Keratinocyte (primary cell): ENCODE measurements around the gene CNGA4. TPM values are rescaled to one million over a fixed set of nuclear protein-coding genes. Genes with fewer than 3 reads are reported as not detected.

Experiments
- DNase-seq: peaks from one replicate; pipeline ENCODE4 v3.0.0-alpha.2; 2011; ENCODE audit warnings: low read depth, missing footprints, low spot score
- FAIRE-seq: peaks from 2 replicates; lab custom pipeline; 2011; peaks lifted over from hg19 to GRCh38; lab: Jason Lieb, UNC
- H2AFZ ChIP-seq: 2 replicates; pipeline ENCODE4 v1.6.0; 2012; ENCODE audit warnings: low read length, control low read depth, inconsistent platforms; ENCODE audit not compliant: control insufficient read depth
- H3K27ac ChIP-seq: 2 replicates; pipeline ENCODE4 v1.5.1; 2011; ENCODE audit warnings: low read length; ENCODE audit not compliant: control insufficient read depth, insufficient read depth
- H3K27me3 ChIP-seq: 3 replicates; pipeline ENCODE4 v1.6.0; 2011; ENCODE audit warnings: low read length; ENCODE audit not compliant: control insufficient read depth, insufficient read depth; ENCODE audit errors: extremely low read depth
- H3K36me3 ChIP-seq, 2 experiments: 2 replicates in 1 of 2; 3 replicates in 1 of 2; pipeline ENCODE4 v1.5.1; 2011; ENCODE audit warnings: low read length in 2 of 2, mild to moderate bottlenecking in 1 of 2; ENCODE audit not compliant: control insufficient read depth in 2 of 2, insufficient read depth in 2 of 2; ENCODE audit errors: extremely low read depth in 1 of 2
- H3K4me1 ChIP-seq: 3 replicates; pipeline ENCODE4 v1.5.1; 2011; ENCODE audit warnings: low read length; ENCODE audit not compliant: control insufficient read depth, insufficient read depth; ENCODE audit errors: extremely low read depth
- H3K4me2 ChIP-seq: 3 replicates; pipeline ENCODE4 v1.6.0; 2011; ENCODE audit warnings: low read depth, low read length; ENCODE audit not compliant: control insufficient read depth, insufficient read depth; ENCODE audit errors: extremely low read depth
- H3K4me3 ChIP-seq, 3 experiments: fragments of 200-600 bp in 1 of 3; sonication (generic) in 1 of 3; 2 replicates in 2 of 3; 3 replicates in 1 of 3; pipeline ENCODE4 v1.5.1; 2011 to 2016; ENCODE audit warnings: low read length in 3 of 3, mild to moderate bottlenecking in 3 of 3, control low read depth in 2 of 3, inconsistent platforms in 1 of 3, low read depth in 1 of 3, mixed read lengths in 1 of 3, mixed run types in 1 of 3, moderate library complexity in 1 of 3; ENCODE audit not compliant: control insufficient read depth in 2 of 3, insufficient read depth in 2 of 3; ENCODE audit errors: extremely low read depth in 1 of 3
- H3K79me2 ChIP-seq: 2 replicates; pipeline ENCODE4 v1.6.0; 2012; ENCODE audit warnings: low read length; ENCODE audit not compliant: control insufficient read depth, insufficient read depth
- H3K9ac ChIP-seq: 3 replicates; pipeline ENCODE4 v1.6.0; 2011; ENCODE audit warnings: low read length; ENCODE audit not compliant: control insufficient read depth, insufficient read depth; ENCODE audit errors: extremely low read depth
- H3K9me1 ChIP-seq: 3 replicates; pipeline ENCODE4 v1.6.0; 2011; ENCODE audit warnings: low read length; ENCODE audit not compliant: control insufficient read depth, insufficient read depth; ENCODE audit errors: extremely low read depth
- H3K9me3 ChIP-seq: 2 replicates; pipeline ENCODE4 v1.5.1; 2012; ENCODE audit warnings: low read depth, low read length; ENCODE audit not compliant: control insufficient read depth
- H4K20me1 ChIP-seq: 3 replicates; pipeline ENCODE4 v1.6.0; 2011; ENCODE audit warnings: low read length; ENCODE audit not compliant: control insufficient read depth, insufficient read depth; ENCODE audit errors: extremely low read depth
- EZH2 ChIP-seq: IDR thresholded peaks from one replicate; pipeline ENCODE4 v1.6.1; 2012; ENCODE audit warnings: inconsistent platforms, mild to moderate bottlenecking, low read length, moderate library complexity
- dilution Hi-C: fragments of 300-500 bp; cut with MboI; formaldehyde crosslinking; loops from one replicate; pipeline ENCODE4 v1.7.0; 2020; ENCODE audit warnings: low sequenced_read_pairs; ENCODE audit not compliant: extremely low pct_ligation_motif_present
- polyA plus RNA-seq, 5 experiments: library from polyadenylated mRNA; depleted of rRNA in 3 of 5; stranded (reverse) in 3 of 5; stranded (forward) in 1 of 5; unstranded in 1 of 5; fragments of >200 nt; gene quantifications; 1 replicate in 1 of 5; 2 replicates in 3 of 5; 3 replicates in 1 of 5; pipeline versions ENCODE4 v1.2.1 to v1.2.3, GENCODE V29; 2011 to 2012; ENCODE audit warnings: missing spikeins in 2 of 5, low read depth in 1 of 5, low replicate concordance in 1 of 5
- TF ChIP-seq, protein P1 (sequence below), 3 experiments: IDR thresholded peaks in 1 of 3; conservative IDR thresholded peaks in 1 of 3; optimal IDR thresholded peaks in 1 of 3; 2 replicates in 2 of 3; 3 replicates in 1 of 3; pipeline versions ENCODE3 to v1.5.1; 2011; ENCODE audit warnings: low read length in 3 of 3, mild to moderate bottlenecking in 3 of 3, moderate library complexity in 2 of 3, control low read depth in 1 of 3, inconsistent platforms in 1 of 3; ENCODE audit not compliant: insufficient read depth in 2 of 3; ENCODE audit errors: extremely low read depth in 1 of 3

Gene CNGA4
- polyA plus RNA-seq, 1 donor (not counting 4 experiments of a cell fraction or from before 2014, with no cell fraction given), result 0.09 TPM

DNA sequence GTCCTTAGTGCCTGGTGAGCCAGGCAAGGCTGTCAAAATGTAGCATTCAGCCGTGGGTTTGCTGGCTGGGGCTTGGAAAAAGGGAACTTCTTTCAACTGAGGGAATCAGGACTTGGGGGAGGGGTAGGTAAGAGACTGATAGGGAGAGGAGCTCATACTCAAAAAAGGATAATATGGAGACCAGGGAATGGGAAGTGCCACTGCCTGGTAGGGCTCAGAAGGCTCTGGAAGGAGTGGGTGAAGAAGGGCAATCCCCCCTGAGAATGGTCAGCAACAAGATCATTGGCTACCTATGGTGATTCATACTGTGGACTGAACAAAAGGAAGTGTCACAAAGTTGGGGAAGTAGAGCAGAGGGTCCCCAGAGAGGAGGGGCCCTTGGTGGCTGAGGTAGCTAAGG lies 1.9 kb downstream of the CNGA4 start:
- H3K9ac ChIP-seq, result no peak overlapping the region
- peaks cover 7% of the 10 kb centered on the region for H3K4me1 ChIP-seq
- H3K27ac ChIP-seq, result no peak overlapping the region
- no peaks in the 10 kb centered on the region for H3K27me3 ChIP-seq
- H4K20me1 ChIP-seq, result no peaks in the 10 kb centered on the region
- no peaks in the 10 kb centered on the region for H3K36me3 ChIP-seq
- no peaks in the 10 kb centered on the region for H3K79me2 ChIP-seq
- no peak overlapping the region for H3K4me3 ChIP-seq
- no peaks in the 10 kb centered on the region for H3K9me1 ChIP-seq
- FAIRE-seq (no peak), DNase-seq (no peak)
- dilution Hi-C loops, result no loop called here
- TF ChIP-seq, protein P1, sequence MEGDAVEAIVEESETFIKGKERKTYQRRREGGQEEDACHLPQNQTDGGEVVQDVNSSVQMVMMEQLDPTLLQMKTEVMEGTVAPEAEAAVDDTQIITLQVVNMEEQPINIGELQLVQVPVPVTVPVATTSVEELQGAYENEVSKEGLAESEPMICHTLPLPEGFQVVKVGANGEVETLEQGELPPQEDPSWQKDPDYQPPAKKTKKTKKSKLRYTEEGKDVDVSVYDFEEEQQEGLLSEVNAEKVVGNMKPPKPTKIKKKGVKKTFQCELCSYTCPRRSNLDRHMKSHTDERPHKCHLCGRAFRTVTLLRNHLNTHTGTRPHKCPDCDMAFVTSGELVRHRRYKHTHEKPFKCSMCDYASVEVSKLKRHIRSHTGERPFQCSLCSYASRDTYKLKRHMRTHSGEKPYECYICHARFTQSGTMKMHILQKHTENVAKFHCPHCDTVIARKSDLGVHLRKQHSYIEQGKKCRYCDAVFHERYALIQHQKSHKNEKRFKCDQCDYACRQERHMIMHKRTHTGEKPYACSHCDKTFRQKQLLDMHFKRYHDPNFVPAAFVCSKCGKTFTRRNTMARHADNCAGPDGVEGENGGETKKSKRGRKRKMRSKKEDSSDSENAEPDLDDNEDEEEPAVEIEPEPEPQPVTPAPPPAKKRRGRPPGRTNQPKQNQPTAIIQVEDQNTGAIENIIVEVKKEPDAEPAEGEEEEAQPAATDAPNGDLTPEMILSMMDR (optimal IDR thresholded peaks at IDR 0.05 in 1 of 3, IDR thresholded peaks at IDR 0.05 in 1 of 3, conservative IDR thresholded peaks at IDR 0.05 in 1 of 3; ENCODE audit: extremely low read depth in 1 of 3, insufficient read depth in 2 of 3, low read length in 3 of 3), result no peak
- TF ChIP-seq EZH2, result no peak
- no peak overlapping the region for H3K4me2 ChIP-seq
- H3K9me3 ChIP-seq, result no peaks in the 10 kb centered on the region
- H2AFZ ChIP-seq, result no peak overlapping the region

DNA sequence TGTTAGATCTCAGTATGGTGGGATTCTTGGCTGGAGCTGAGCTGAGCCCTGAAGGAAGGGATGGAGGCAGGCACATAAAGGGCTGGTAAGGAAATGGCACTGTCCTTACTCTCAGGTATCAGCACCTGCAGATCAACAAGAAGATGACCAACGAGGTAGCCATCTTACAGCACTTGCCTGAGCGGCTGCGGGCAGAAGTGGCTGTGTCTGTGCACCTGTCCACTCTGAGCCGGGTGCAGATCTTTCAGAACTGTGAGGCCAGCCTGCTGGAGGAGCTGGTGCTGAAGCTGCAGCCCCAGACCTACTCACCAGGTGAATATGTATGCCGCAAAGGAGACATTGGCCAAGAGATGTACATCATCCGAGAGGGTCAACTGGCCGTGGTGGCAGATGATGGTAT lies 2.4 kb downstream of the CNGA4 start:
- H2AFZ ChIP-seq, result no peak overlapping the region
- no peak overlapping the region for H3K9ac ChIP-seq
- no peak for DNase-seq
- dilution Hi-C loops, result no loop called here
- H3K9me3 ChIP-seq, result no peaks in the 10 kb centered on the region
- H3K4me3 ChIP-seq, result no peak overlapping the region
- no peaks in the 10 kb centered on the region for H4K20me1 ChIP-seq
- no peaks in the 10 kb centered on the region for H3K27me3 ChIP-seq
- H3K27ac ChIP-seq, result no peak overlapping the region
- TF ChIP-seq, protein P1 (optimal IDR thresholded peaks at IDR 0.05 in 1 of 3, IDR thresholded peaks at IDR 0.05 in 1 of 3, conservative IDR thresholded peaks at IDR 0.05 in 1 of 3; ENCODE audit: extremely low read depth in 1 of 3, insufficient read depth in 2 of 3, low read length in 3 of 3), result no peak
- no peak for TF ChIP-seq EZH2
- H3K79me2 ChIP-seq, result no peaks in the 10 kb centered on the region
- FAIRE-seq, result no peak
- no peaks in the 10 kb centered on the region for H3K36me3 ChIP-seq
- H3K4me1 ChIP-seq, result peaks cover 12% of the 10 kb centered on the region
- no peaks in the 10 kb centered on the region for H3K9me1 ChIP-seq
- no peak overlapping the region for H3K4me2 ChIP-seq
